Measurements from ENCODE around the gene NBL1. TPM values are rescaled to one million over a fixed set of nuclear protein-coding genes. Genes with fewer than 3 reads are reported as not detected.
"Not testable (repeated sequence)": the region's sequence is repeated elsewhere in the genome, so short reads cannot be mapped to it uniquely, and the experiment has no call there.

Gene NBL1
- total RNA-seq, 5 donors from 2014 or later (not counting 1 experiment from before 2014, with no cell fraction given) = 11.4 to 38.1 (median 13.7) TPM

DNA sequence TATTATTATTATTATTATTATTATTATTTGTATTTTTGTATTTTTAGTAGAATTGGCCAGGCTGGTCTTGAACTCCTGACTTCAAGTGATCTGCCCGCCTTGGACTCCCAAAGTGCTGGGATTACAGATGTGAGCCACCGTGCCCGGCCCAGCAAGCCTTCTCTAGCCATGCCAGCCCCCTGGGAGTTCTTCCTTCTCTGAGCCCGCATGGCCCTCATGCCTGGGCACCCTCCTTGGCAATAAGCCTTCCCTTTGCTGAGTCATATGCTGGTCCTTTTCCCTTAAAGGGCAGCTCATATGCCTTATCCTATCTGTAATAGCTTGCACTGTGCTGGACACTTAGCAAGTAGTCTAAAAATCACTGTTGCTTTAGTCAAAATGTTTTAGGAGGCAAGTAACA is 8.5 kb upstream of the NBL1 start:
- WGBS (ENCODE audit: insufficient coverage) = 93% methylated on average over 3 of the region's 4 CpGs
- no peaks in the 10 kb centered on the region for H3K4me1 Mint-ChIP-seq
- Histone ChIP-seq H3K27ac (ENCODE audit: low read length) (no peak overlapping the region), H3K4me1 (ENCODE audit: control insufficient read depth in 1 of 2, extremely low read depth in 1 of 2, insufficient read depth in 2 of 2, low read length in 2 of 2) (no peaks in the 10 kb centered on the region), H3K36me3 (ENCODE audit: control insufficient read depth in 2 of 2, extremely low read depth in 1 of 2, insufficient read depth in 1 of 2, low read length in 1 of 2) (no peaks in the 10 kb centered on the region), H3K9me3 (no peaks in the 10 kb centered on the region), H3K4me3 (ENCODE audit: control insufficient read depth in 1 of 2, extremely low read depth in 1 of 2, low read length in 1 of 2) (no peak overlapping the region), H3K27me3 (replicated peaks in 1 of 2; ENCODE audit: control insufficient read depth in 2 of 2, extremely low read depth in 1 of 2, insufficient read depth in 2 of 2, low read length in 1 of 2) (peaks cover 0 to 5% of the 10 kb centered on the region in 2 experiments)
- DNase-seq (no peak), ATAC-seq (replicated peaks in 1 of 4) (no peak)
- ChIA-PET CTCF (interaction anchor here in 1 of 2 donors (0.6 kb wide), 1 partner anchor 368 kb away, joined by 4 read pairs; no protein-coding TSS in a partner anchor), POLR2A (no interaction called here)
- no peaks in the 10 kb centered on the region for H3K36me3 Mint-ChIP-seq
- H3K4me3 Mint-ChIP-seq = no peak overlapping the region
- no peak overlapping the region for H3K27ac Mint-ChIP-seq
- no peaks in the 10 kb centered on the region for H3K27me3 Mint-ChIP-seq
- H3K9me3 Mint-ChIP-seq = no peaks in the 10 kb centered on the region

DNA sequence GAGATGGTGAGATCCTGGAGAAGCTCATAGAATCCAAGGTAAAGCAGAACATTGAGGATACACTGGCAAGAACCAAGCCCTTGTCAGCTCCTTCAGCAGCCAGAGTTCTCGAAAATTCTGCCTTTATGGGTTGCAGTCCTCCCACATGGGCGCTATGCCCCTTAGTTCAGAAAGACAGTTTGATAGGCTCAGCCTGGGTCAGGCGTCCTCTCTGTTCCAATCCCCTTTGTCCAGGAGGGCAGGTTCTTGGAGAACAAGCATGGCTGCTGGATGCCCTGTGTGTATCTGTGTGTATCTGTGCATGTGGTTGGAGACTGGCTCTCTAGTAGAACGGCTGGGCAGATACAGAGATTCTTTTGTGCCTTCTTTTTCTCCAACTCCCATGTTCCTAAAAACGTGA is 8.0 kb upstream of the NBL1 start:
- H3K9me3 Mint-ChIP-seq = no peaks in the 10 kb centered on the region
- no peak for DNase-seq
- ATAC-seq (replicated peaks in 1 of 4) = no peak
- Histone ChIP-seq H3K9me3 (no peaks in the 10 kb centered on the region), H3K36me3 (ENCODE audit: control insufficient read depth in 2 of 2, extremely low read depth in 1 of 2, insufficient read depth in 1 of 2, low read length in 1 of 2) (no peaks in the 10 kb centered on the region), H3K27ac (ENCODE audit: low read length) (no peak overlapping the region), H3K4me1 (ENCODE audit: control insufficient read depth in 1 of 2, extremely low read depth in 1 of 2, insufficient read depth in 2 of 2, low read length in 2 of 2) (no peaks in the 10 kb centered on the region), H3K4me3 (ENCODE audit: control insufficient read depth in 1 of 2, extremely low read depth in 1 of 2, low read length in 1 of 2) (no peak overlapping the region), H3K27me3 (replicated peaks in 1 of 2; ENCODE audit: control insufficient read depth in 2 of 2, extremely low read depth in 1 of 2, insufficient read depth in 2 of 2, low read length in 1 of 2) (peaks cover 0 to 8% of the 10 kb centered on the region in 2 experiments)
- H3K27me3 Mint-ChIP-seq = no peaks in the 10 kb centered on the region
- no peaks in the 10 kb centered on the region for H3K36me3 Mint-ChIP-seq
- ChIA-PET CTCF (no interaction called here), POLR2A (no interaction called here)
- H3K27ac Mint-ChIP-seq = no peak overlapping the region
- no peaks in the 10 kb centered on the region for H3K4me1 Mint-ChIP-seq
- 100% methylated on average over 2 of the region's 5 CpGs for WGBS (ENCODE audit: insufficient coverage)
- H3K4me3 Mint-ChIP-seq = no peak overlapping the region

DNA sequence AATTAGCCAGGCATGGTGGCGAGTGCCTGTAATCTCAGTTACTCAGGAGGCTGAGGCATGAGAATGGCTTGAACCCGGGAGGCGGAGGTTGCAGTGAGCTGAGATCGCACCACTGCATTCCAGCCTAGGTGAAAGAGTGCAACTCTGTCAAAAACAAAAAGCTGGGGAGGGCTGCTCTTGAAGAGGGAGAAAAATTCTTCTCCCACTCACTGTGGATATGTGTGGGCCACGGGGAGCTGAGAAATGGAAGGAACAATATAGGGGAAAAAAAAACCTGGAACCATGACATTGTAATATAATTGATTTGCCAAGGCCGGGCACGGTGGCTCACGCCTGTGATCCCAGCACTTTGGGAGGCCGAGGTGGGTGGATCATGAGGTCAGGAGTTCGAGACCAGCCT is 7.4 kb upstream of the NBL1 start:
- H3K27me3 Mint-ChIP-seq; H3K36me3 ChIP-seq (ENCODE audit: control insufficient read depth in 2 of 2, extremely low read depth in 1 of 2, insufficient read depth in 1 of 2, low read length in 1 of 2); DNase-seq; H3K4me3 ChIP-seq (ENCODE audit: control insufficient read depth in 1 of 2, extremely low read depth in 1 of 2, low read length in 1 of 2); ATAC-seq (replicated peaks in 1 of 4); POLR2A ChIA-PET; H3K9me3 ChIP-seq; H3K4me1 Mint-ChIP-seq; H3K4me3 Mint-ChIP-seq; H3K9me3 Mint-ChIP-seq; H3K27ac ChIP-seq (ENCODE audit: low read length); CTCF ChIA-PET; H3K36me3 Mint-ChIP-seq; H3K27ac Mint-ChIP-seq; H3K4me1 ChIP-seq (ENCODE audit: control insufficient read depth in 1 of 2, extremely low read depth in 1 of 2, insufficient read depth in 2 of 2, low read length in 2 of 2): not testable (repeated sequence)
- WGBS (ENCODE audit: insufficient coverage) = 100% methylated on average over 2 of the region's 10 CpGs
- peaks cover 0 to 12% of the 10 kb centered on the region in 2 experiments for H3K27me3 ChIP-seq (replicated peaks in 1 of 2; ENCODE audit: control insufficient read depth in 2 of 2, extremely low read depth in 1 of 2, insufficient read depth in 2 of 2, low read length in 1 of 2)

DNA sequence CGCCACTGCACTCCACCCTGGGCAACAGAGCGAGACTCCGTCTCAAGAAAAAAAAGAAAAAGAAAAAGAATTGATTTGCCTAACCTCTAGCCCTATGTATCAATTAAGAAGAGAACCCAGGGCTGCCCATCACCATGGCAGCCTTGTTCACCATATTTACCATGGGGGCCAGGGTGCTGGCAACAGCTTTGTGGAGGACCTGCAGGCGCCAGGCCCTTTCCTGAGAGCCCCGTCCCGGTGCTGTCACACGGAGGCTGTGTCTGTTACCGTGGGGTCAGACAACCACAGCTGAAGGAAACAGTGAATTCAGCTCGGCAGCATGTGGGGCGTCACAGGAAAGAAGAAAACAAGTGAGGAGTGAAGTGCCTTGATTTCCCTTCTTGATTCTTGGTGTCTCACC is 6.5 kb upstream of the NBL1 start:
- 70% methylated on average over 4 of the region's 10 CpGs for WGBS (ENCODE audit: insufficient coverage)
- Mint-ChIP-seq H3K4me1 (no peaks in the 10 kb centered on the region), H3K4me3 (no peak overlapping the region), H3K27ac (no peak overlapping the region), H3K9me3 (no peaks in the 10 kb centered on the region), H3K36me3 (no peaks in the 10 kb centered on the region), H3K27me3 (peaks cover under 1 to 5% of the 10 kb centered on the region in 2 donors)
- Histone ChIP-seq H3K9me3 (no peaks in the 10 kb centered on the region), H3K27ac (ENCODE audit: low read length) (no peak overlapping the region), H3K4me3 (ENCODE audit: control insufficient read depth in 1 of 2, extremely low read depth in 1 of 2, low read length in 1 of 2) (no peak overlapping the region), H3K4me1 (ENCODE audit: control insufficient read depth in 1 of 2, extremely low read depth in 1 of 2, insufficient read depth in 2 of 2, low read length in 2 of 2) (no peaks in the 10 kb centered on the region), H3K36me3 (ENCODE audit: control insufficient read depth in 2 of 2, extremely low read depth in 1 of 2, insufficient read depth in 1 of 2, low read length in 1 of 2) (no peaks in the 10 kb centered on the region), H3K27me3 (replicated peaks in 1 of 2; ENCODE audit: control insufficient read depth in 2 of 2, extremely low read depth in 1 of 2, insufficient read depth in 2 of 2, low read length in 1 of 2) (peaks cover under 1 to 18% of the 10 kb centered on the region in 2 experiments)
- DNase-seq (no peak), ATAC-seq (replicated peaks in 1 of 4) (no peak)
- ChIA-PET CTCF (no interaction called here), POLR2A (no interaction called here)

DNA sequence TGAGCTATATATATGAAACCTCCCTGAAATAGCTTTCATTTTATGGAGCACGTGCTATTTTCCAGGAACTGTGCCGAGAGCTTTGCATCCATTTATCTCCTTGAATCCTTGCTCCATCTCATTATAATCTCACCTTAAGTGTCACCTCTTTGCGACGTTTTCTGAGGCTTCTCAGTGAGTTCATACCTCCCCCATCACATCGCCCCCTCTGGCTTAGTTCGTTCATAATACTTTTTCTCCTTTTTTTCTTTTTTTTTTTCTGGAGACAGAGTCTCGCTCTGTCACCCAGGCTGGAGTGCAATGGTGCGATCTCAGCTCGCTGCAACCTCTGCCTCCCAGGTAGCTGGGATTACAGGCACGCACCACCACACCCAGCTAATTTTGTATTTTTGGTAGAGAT is 4.9 kb upstream of the NBL1 start:
- H3K36me3 Mint-ChIP-seq; H3K4me3 Mint-ChIP-seq; H3K4me3 ChIP-seq (ENCODE audit: control insufficient read depth in 1 of 2, extremely low read depth in 1 of 2, low read length in 1 of 2); DNase-seq; H3K4me1 ChIP-seq (ENCODE audit: control insufficient read depth in 1 of 2, extremely low read depth in 1 of 2, insufficient read depth in 2 of 2, low read length in 2 of 2); H3K27ac ChIP-seq (ENCODE audit: low read length); H3K9me3 ChIP-seq; H3K27ac Mint-ChIP-seq; H3K36me3 ChIP-seq (ENCODE audit: control insufficient read depth in 2 of 2, extremely low read depth in 1 of 2, insufficient read depth in 1 of 2, low read length in 1 of 2); H3K27me3 Mint-ChIP-seq; ATAC-seq (replicated peaks in 1 of 4); H3K9me3 Mint-ChIP-seq: not testable (repeated sequence)
- peaks cover 6 to 11% (median 6%) of the 10 kb centered on the region in 3 donors for H3K4me1 Mint-ChIP-seq
- ChIA-PET POLR2A (interaction anchor here in 1 of 2 donors (0.7 kb wide), 1 partner anchor 205 kb away, joined by 3 read pairs; no protein-coding TSS in a partner anchor), CTCF (interaction anchor here in 1 of 2 donors (1.4 kb wide), 1 partner anchor 23 kb away, joined by 3 read pairs; no protein-coding TSS in a partner anchor)
- H3K27me3 ChIP-seq (replicated peaks in 1 of 2; ENCODE audit: control insufficient read depth in 2 of 2, extremely low read depth in 1 of 2, insufficient read depth in 2 of 2, low read length in 1 of 2) = peaks cover 2 to 30% of the 10 kb centered on the region in 2 experiments
- WGBS (ENCODE audit: insufficient coverage) = 94% methylated on average over 2 of the region's 10 CpGs

DNA sequence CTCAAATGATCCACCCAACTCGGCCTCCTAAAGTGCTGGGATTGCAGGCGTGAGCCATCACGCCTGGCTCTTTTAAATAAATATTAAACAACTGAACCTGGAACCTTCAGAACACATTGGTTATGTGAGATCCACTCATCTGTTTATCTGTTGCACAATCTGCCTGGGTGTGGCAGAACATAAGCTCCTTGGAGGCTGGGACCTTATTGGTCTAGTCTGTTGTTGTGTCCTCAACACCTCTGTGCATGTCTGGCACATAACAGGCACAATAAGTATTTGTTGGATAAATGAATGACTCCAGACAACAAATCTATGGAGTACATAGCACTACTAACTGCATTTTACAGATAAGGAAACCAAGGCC is 4.1 kb upstream of the NBL1 start:
- no peaks in the 10 kb centered on the region for H3K9me3 Mint-ChIP-seq
- WGBS (ENCODE audit: insufficient coverage) = no CpG with 5 or more reads among the region's 3 CpGs
- Histone ChIP-seq H3K9me3 (no peaks in the 10 kb centered on the region), H3K27ac (ENCODE audit: low read length) (no peak overlapping the region), H3K27me3 (replicated peaks in 1 of 2; ENCODE audit: control insufficient read depth in 2 of 2, extremely low read depth in 1 of 2, insufficient read depth in 2 of 2, low read length in 1 of 2) (peaks cover 2 to 34% of the 10 kb centered on the region in 2 experiments), H3K4me1 (ENCODE audit: control insufficient read depth in 1 of 2, extremely low read depth in 1 of 2, insufficient read depth in 2 of 2, low read length in 2 of 2) (peaks cover 0 to 11% of the 10 kb centered on the region in 2 experiments), H3K4me3 (ENCODE audit: control insufficient read depth in 1 of 2, extremely low read depth in 1 of 2, low read length in 1 of 2) (no peak overlapping the region), H3K36me3 (ENCODE audit: control insufficient read depth in 2 of 2, extremely low read depth in 1 of 2, insufficient read depth in 1 of 2, low read length in 1 of 2) (no peaks in the 10 kb centered on the region)
- CTCF ChIA-PET = interaction anchor here in 1 of 2 donors (0.5 to 0.9 kb wide), 4 partner anchors 11 to 975 kb away, joined by 3 to 4 read pairs (median 3); no protein-coding TSS in a partner anchor
- peaks cover 9 to 13% of the 10 kb centered on the region in 2 donors for H3K27me3 Mint-ChIP-seq
- H3K4me1 Mint-ChIP-seq = peaks cover 6 to 14% (median 11%) of the 10 kb centered on the region in 3 donors
- POLR2A ChIA-PET = no interaction called here
- H3K36me3 Mint-ChIP-seq = no peaks in the 10 kb centered on the region
- DNase-seq (no peak), ATAC-seq (replicated peaks in 1 of 4) (no peak)
- H3K27ac Mint-ChIP-seq = no peak overlapping the region
- H3K4me3 Mint-ChIP-seq = no peak overlapping the region

Data from T-cell (primary cell).